Gastrocnemius medialis (tissue), 4 donors: ENCODE results near the gene HSP90AB1. TPM values are rescaled to one million over a fixed set of nuclear protein-coding genes. Genes with fewer than 3 reads are reported as not detected.

Experiments used
- ATAC-seq, 2 donors: fragments of 150-250 bp; one replicate each; pipeline ENCODE4 v1.9.1; 2016
- DNase-seq, 2 donors: peaks; one replicate each; pipeline ENCODE4 v3.0.0-alpha.2; 2019
- H3K27ac ChIP-seq, 4 donors: fragments of 200-600 bp; sonication (generic); 1 replicate in 1 of 4; 2 replicates in 3 of 4; pipeline ENCODE4 v1.5.1; 2016 to 2018; ENCODE audit warnings: mild to moderate bottlenecking in 2 of 4, moderate library complexity in 1 of 4
- H3K27me3 ChIP-seq, 3 donors: fragments of 200-600 bp; sonication (generic) in 2 of 3; 1 replicate in 1 of 3; 2 replicates in 2 of 3; pipeline versions ENCODE4 v1.5.1 to v1.6.0; 2016 to 2019; ENCODE audit warnings: mild to moderate bottlenecking in 1 of 3, moderate library complexity in 1 of 3
- H3K36me3 ChIP-seq, 2 donors: fragments of 200-600 bp; sonication (generic) in 1 of 2; one replicate each; pipeline ENCODE4 v1.5.1; 2017 to 2018
- H3K4me1 ChIP-seq, 2 donors: fragments of 200-600 bp; sonication (generic) in 1 of 2; one replicate each; pipeline ENCODE4 v1.5.1; 2016 to 2017; ENCODE audit warnings: mild to moderate bottlenecking in 2 of 2
- H3K4me3 ChIP-seq, 4 donors: fragments of 200-600 bp; sonication (generic) in 3 of 4; 1 replicate in 1 of 4; 2 replicates in 3 of 4; pipeline ENCODE4 v1.5.1; 2016 to 2019; ENCODE audit warnings: mild to moderate bottlenecking in 2 of 4
- H3K9me3 ChIP-seq, 3 donors: fragments of 200-600 bp; sonication (generic) in 2 of 3; 1 replicate in 1 of 3; 2 replicates in 2 of 3; pipeline ENCODE4 v1.5.1; 2016 to 2019
- POLR2A ChIP-seq, 2 donors: fragments of 450-650 bp; IDR thresholded peaks; one replicate each; pipeline ENCODE4 v1.6.1; 2017; ENCODE audit warnings: antibody characterized with exemption in 2 of 2, mild to moderate bottlenecking in 2 of 2, moderate library complexity in 2 of 2
- in situ Hi-C, 4 donors: fragments of 200-750 bp; cut with MboI; loops; one replicate each; pipeline versions ENCODE4 v1.15.0 to v1.8.0; 2017; ENCODE audit warnings: low sequenced_read_pairs in 4 of 4
- intact Hi-C: fragments of 100-400 bp; cut with DNase I; formaldehyde crosslinking; loops from one replicate; pipeline ENCODE4 v1.15.1; 2023; ENCODE audit warnings: low total_unique reads
- total RNA-seq, 4 donors: library from RNA; depleted of rRNA; stranded (reverse); fragments of >200 nt; gene quantifications; one replicate each; pipeline versions ENCODE4 v1.1.0 to v1.2.3, GENCODE V29; 2016
- TF ChIP-seq, protein P1 (sequence below), 5 experiments: fragments of 450-650 bp in 3 of 5; fragments of 200-600 bp in 2 of 5; sonication (generic) in 2 of 5; IDR thresholded peaks in 4 of 5; conservative IDR thresholded peaks in 1 of 5; 1 replicate in 4 of 5; 2 replicates in 1 of 5; pipeline ENCODE4 v1.5.1; 2016 to 2019; ENCODE audit warnings: antibody characterized with exemption in 5 of 5, mild to moderate bottlenecking in 3 of 5, moderate library complexity in 3 of 5

The HSP90AB1 gene
- total RNA-seq, 4 donors from 2014 or later: 878 to 1,576 (median 1,106) TPM

DNA sequence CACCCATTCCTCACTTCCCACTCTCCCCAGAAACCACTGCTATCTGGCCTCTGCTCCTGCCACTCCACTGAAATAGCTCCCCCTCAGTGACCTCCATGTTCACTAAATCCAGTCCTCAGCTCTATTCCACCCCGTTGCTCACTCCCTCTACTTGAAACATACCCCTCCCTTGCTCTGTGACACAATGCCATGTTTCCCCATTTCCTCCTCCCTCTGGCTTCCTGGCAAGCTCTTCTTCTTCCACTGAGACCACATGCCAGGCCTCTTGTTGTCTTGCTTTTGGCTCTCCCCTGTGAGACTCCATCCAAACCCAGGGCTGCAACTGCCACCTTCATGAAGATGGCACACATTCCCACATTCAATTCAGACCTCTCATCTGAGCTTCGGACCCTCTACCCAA lies 37.2 kb downstream of the HSP90AB1 start:
- Histone ChIP-seq H3K9me3 (no peaks in the 10 kb centered on the region), H3K4me3 (no peak overlapping the region), H3K27me3 (peaks cover 4 to 12% (median 4%) of the 10 kb centered on the region in 3 donors), H3K36me3 (no peaks in the 10 kb centered on the region), H3K27ac (no peak overlapping the region), H3K4me1 (no peaks in the 10 kb centered on the region)
- ATAC-seq (no peak), DNase-seq (no peak)
- intact Hi-C loops: no loop called here
- TF ChIP-seq, protein P1, sequence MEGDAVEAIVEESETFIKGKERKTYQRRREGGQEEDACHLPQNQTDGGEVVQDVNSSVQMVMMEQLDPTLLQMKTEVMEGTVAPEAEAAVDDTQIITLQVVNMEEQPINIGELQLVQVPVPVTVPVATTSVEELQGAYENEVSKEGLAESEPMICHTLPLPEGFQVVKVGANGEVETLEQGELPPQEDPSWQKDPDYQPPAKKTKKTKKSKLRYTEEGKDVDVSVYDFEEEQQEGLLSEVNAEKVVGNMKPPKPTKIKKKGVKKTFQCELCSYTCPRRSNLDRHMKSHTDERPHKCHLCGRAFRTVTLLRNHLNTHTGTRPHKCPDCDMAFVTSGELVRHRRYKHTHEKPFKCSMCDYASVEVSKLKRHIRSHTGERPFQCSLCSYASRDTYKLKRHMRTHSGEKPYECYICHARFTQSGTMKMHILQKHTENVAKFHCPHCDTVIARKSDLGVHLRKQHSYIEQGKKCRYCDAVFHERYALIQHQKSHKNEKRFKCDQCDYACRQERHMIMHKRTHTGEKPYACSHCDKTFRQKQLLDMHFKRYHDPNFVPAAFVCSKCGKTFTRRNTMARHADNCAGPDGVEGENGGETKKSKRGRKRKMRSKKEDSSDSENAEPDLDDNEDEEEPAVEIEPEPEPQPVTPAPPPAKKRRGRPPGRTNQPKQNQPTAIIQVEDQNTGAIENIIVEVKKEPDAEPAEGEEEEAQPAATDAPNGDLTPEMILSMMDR (IDR thresholded peaks at IDR 0.05 in 4 of 5, conservative IDR thresholded peaks at IDR 0.05 in 1 of 5): no peak
- no peak for TF ChIP-seq POLR2A (IDR thresholded peaks at IDR 0.05)
- in situ Hi-C loops: no loop called here

DNA sequence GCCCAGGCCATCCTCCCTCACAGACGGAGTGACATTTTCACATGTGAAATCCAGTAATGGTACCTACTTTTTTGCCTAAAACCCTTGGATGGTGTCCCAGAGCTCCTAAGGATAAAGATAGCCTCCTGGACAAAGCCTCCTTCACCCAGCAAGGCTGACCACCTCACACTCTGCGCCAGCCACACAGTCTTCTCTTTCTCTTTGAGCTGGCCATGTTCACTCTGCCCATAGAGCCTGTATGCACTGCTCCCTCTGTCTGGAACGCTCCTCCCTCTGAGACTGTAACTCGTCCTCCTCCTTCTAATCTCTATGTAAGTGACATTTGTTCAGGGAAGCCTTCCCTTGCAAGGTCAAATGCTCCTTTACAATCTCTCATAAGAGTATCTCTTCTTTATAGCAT lies 38.0 kb downstream of the HSP90AB1 start:
- H3K9me3 ChIP-seq: no peaks in the 10 kb centered on the region
- H3K4me1 ChIP-seq: no peaks in the 10 kb centered on the region
- H3K36me3 ChIP-seq: no peaks in the 10 kb centered on the region
- no peak overlapping the region for H3K4me3 ChIP-seq
- TF ChIP-seq, protein P1 (IDR thresholded peaks at IDR 0.05 in 4 of 5, conservative IDR thresholded peaks at IDR 0.05 in 1 of 5): no peak
- peaks cover 9 to 17% (median 9%) of the 10 kb centered on the region in 3 donors for H3K27me3 ChIP-seq
- no peak overlapping the region for H3K27ac ChIP-seq
- DNase-seq (no peak), ATAC-seq (no peak)
- in situ Hi-C loops (no loop called here), intact Hi-C loops (no loop called here)

- peaks cover 17 to 25% (median 17%) of the 10 kb centered on the region in 3 donors for H3K27me3 ChIP-seq
- ATAC-seq: no peak
- in situ Hi-C loops: no loop called here
Observed at GRCh38 chr6:44285552-44286284, 38.8 kb downstream of the HSP90AB1 start.

GRCh38 chr6:44286285-44286565 lies 39.3 kb downstream of the HSP90AB1 start:
- intact Hi-C loops (no loop called here), in situ Hi-C loops (no loop called here)
- Histone ChIP-seq H3K27ac (no peak overlapping the region), H3K9me3 (no peaks in the 10 kb centered on the region), H3K27me3 (peaks cover 17 to 30% (median 19%) of the 10 kb centered on the region in 3 donors), H3K36me3 (no peaks in the 10 kb centered on the region), H3K4me1 (no peaks in the 10 kb centered on the region), H3K4me3 (no peak overlapping the region)
- ATAC-seq (no peak), DNase-seq (no peak)
- no peak for TF ChIP-seq POLR2A (IDR thresholded peaks at IDR 0.05)
- TF ChIP-seq, protein P1 (IDR thresholded peaks at IDR 0.05 in 4 of 5, conservative IDR thresholded peaks at IDR 0.05 in 1 of 5): no peak

More at GRCh38 chr6:44285552-44286284, 38.8 kb downstream of the HSP90AB1 start:
- Histone ChIP-seq H3K27ac (no peak overlapping the region), H3K4me3 (no peak overlapping the region), H3K9me3 (no peaks in the 10 kb centered on the region), H3K4me1 (no peaks in the 10 kb centered on the region), H3K36me3 (no peaks in the 10 kb centered on the region)
- intact Hi-C loops: no loop called here
- TF ChIP-seq, protein P1 (IDR thresholded peaks at IDR 0.05 in 4 of 5, conservative IDR thresholded peaks at IDR 0.05 in 1 of 5): no peak
- no peak for TF ChIP-seq POLR2A (IDR thresholded peaks at IDR 0.05)
- DNase-seq: no peak

DNA sequence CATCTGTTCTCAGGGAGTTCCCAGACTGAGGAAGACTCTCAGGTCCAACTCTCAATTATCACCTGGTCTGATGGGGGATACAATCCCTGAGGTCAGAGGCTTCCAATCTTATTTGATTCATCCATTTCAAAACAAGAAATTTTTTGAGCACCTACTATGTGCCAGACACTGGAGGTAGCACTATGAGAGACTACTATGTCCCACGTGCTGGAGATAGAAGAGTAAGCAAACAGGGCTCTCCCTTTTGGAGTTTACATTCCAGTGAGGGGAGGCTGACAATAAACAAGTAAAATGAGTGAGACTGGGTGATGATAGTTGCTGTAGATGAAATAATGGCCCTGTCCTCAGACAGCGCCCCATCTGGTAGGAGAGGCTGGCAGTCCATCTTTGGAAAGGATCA lies 39.8 kb downstream of the HSP90AB1 start:
- TF ChIP-seq, protein P1 (IDR thresholded peaks at IDR 0.05 in 4 of 5, conservative IDR thresholded peaks at IDR 0.05 in 1 of 5): no peak
- no peak for TF ChIP-seq POLR2A (IDR thresholded peaks at IDR 0.05)
- DNase-seq (no peak), ATAC-seq (no peak)
- Histone ChIP-seq H3K4me1 (no peaks in the 10 kb centered on the region), H3K36me3 (no peaks in the 10 kb centered on the region), H3K9me3 (no peaks in the 10 kb centered on the region), H3K27ac (no peak overlapping the region), H3K4me3 (no peak overlapping the region), H3K27me3 (peaks cover 17 to 33% (median 19%) of the 10 kb centered on the region in 3 donors)
- intact Hi-C loops: no loop called here
- in situ Hi-C loops: no loop called here
